Esophagus squamous epithelium (tissue), 5 donors: ENCODE results near the gene CDKN1B. TPM values are rescaled to one million over a fixed set of nuclear protein-coding genes. Genes with fewer than 3 reads are reported as not detected.

Source experiments
- DNase-seq: peaks from one replicate; lab custom pipeline; 2025; lab: John Stamatoyannopoulos, UW
- H3K27ac ChIP-seq, 4 donors: fragments of 200-600 bp; sonication (generic); one replicate each; pipeline ENCODE4 v1.5.1; 2016 to 2019; ENCODE audit warnings: mild to moderate bottlenecking in 1 of 4
- H3K27me3 ChIP-seq, 4 donors: fragments of 200-600 bp; sonication (generic); 1 replicate in 3 of 4; 2 replicates in 1 of 4; pipeline versions ENCODE4 v1.5.1 to v1.6.0; 2017 to 2021; ENCODE audit warnings: antibody characterized with exemption in 1 of 4
- H3K36me3 ChIP-seq, 3 donors: fragments of 200-600 bp; sonication (generic); one replicate each; pipeline ENCODE4 v1.5.1; 2016 to 2019
- H3K4me1 ChIP-seq, 3 donors: fragments of 200-600 bp; sonication (generic); one replicate each; pipeline ENCODE4 v1.5.1; 2017 to 2019
- H3K4me3 ChIP-seq, 4 donors: fragments of 200-600 bp; sonication (generic); 1 replicate in 3 of 4; 2 replicates in 1 of 4; pipeline ENCODE4 v1.5.1; 2016 to 2019; ENCODE audit warnings: mild to moderate bottlenecking in 2 of 4, moderate library complexity in 1 of 4
- H3K9me3 ChIP-seq, 3 donors: fragments of 200-600 bp; sonication (generic); one replicate each; pipeline ENCODE4 v1.5.1; 2016 to 2019
- POLR2A ChIP-seq, 4 donors: fragments of 450-650 bp; IDR thresholded peaks; one replicate each; pipeline ENCODE4 v1.6.1; 2017; ENCODE audit warnings: antibody characterized with exemption in 4 of 4, mild to moderate bottlenecking in 4 of 4, moderate library complexity in 3 of 4
- WGBS, 2 donors: methylation state at CpG; one replicate each; pipeline ENCODE4 v1.1.5; 2018; 5-methylcytosine and 5-hydroxymethylcytosine counted together
- intact Hi-C: fragments of 100-400 bp; cut with DNase I; formaldehyde crosslinking; loops from one replicate; pipeline ENCODE4 v1.15.0; 2022
- total RNA-seq, 4 donors: library from RNA; depleted of rRNA; stranded (reverse); fragments of >200 nt; gene quantifications; one replicate each; pipeline ENCODE4 v1.1.0, GENCODE V29; 2016
- TF ChIP-seq, protein P1 (sequence below), 6 experiments: fragments of 450-650 bp in 4 of 6; fragments of 200-600 bp in 2 of 6; sonication (generic) in 2 of 6; IDR thresholded peaks; one replicate each; pipeline ENCODE4 v1.5.1; 2016 to 2019; ENCODE audit warnings: antibody characterized with exemption in 6 of 6, mild to moderate bottlenecking in 4 of 6, moderate library complexity in 4 of 6
- donor health status: DM: yes; HTN: yes; CAD: no.

The CDKN1B gene
- total RNA-seq, 4 donors from 2014 or later = 17.3 to 48.1 (median 30.5) TPM

DNA sequence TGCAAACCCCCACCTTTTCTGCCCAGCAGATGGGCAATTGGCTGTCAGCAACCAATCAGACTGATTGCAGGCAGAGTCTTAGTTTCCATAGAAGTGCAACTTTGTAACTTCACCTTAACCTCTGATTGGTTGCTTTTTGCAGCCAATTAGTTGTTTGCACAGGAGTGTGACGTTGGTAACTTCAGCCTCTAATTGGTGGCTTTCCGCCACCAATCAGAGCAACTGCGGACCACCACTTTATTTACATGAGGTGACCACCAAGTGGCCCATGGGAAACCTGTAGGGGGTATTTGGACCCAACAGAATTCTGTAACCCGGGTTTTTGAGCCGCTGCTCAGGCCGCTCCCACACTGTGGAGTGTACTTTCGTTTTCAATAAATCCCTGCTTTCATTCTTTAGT lies 32.3 kb downstream of the CDKN1B start:
- no peaks in the 10 kb centered on the region for H3K36me3 ChIP-seq
- 51 to 64% methylated on average over 7 of the region's 7 CpGs for WGBS, 2 donors
- peaks cover 0 to 36% (median 0%) of the 10 kb centered on the region in 3 donors for H3K4me1 ChIP-seq
- DNase-seq = no peak
- H3K27ac ChIP-seq = peak overlapping the region; percentile 51 to 85 (median 78)
- intact Hi-C loops = no loop called here
- H3K4me3 ChIP-seq = peak overlapping the region; percentile 37 to 64 (median 50)
- H3K27me3 ChIP-seq = no peaks in the 10 kb centered on the region
- no peaks in the 10 kb centered on the region for H3K9me3 ChIP-seq
- no peak for TF ChIP-seq POLR2A (IDR thresholded peaks at IDR 0.05)
- TF ChIP-seq, protein P1, sequence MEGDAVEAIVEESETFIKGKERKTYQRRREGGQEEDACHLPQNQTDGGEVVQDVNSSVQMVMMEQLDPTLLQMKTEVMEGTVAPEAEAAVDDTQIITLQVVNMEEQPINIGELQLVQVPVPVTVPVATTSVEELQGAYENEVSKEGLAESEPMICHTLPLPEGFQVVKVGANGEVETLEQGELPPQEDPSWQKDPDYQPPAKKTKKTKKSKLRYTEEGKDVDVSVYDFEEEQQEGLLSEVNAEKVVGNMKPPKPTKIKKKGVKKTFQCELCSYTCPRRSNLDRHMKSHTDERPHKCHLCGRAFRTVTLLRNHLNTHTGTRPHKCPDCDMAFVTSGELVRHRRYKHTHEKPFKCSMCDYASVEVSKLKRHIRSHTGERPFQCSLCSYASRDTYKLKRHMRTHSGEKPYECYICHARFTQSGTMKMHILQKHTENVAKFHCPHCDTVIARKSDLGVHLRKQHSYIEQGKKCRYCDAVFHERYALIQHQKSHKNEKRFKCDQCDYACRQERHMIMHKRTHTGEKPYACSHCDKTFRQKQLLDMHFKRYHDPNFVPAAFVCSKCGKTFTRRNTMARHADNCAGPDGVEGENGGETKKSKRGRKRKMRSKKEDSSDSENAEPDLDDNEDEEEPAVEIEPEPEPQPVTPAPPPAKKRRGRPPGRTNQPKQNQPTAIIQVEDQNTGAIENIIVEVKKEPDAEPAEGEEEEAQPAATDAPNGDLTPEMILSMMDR (IDR thresholded peaks at IDR 0.05) = no peak

DNA sequence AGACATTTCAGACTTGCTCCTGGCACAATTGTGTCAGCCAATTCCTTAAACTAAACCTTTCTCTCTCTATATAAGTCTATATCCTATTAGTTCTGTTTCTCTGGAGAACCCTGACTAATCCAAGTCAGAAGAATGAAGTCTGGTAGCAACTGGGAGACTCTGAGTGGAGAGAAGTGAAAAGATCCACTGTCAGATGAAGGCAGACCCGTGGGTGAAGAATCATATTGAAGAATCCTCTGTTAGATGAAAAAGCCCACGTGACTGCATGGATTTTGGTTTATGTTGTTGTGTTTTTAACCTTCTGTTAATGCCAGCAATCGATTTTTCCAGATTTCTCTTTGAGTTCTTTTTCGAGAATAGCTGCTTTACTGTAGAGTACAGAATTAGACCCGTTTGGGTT lies 38.8 kb downstream of the CDKN1B start:
- Histone ChIP-seq H3K27me3 (no peaks in the 10 kb centered on the region), H3K4me3 (no peak overlapping the region), H3K9me3 (no peaks in the 10 kb centered on the region), H3K27ac (no peak overlapping the region), H3K36me3 (no peaks in the 10 kb centered on the region), H3K4me1 (no peaks in the 10 kb centered on the region)
- no peak for DNase-seq
- intact Hi-C loops = no loop called here
- WGBS, 2 donors = 78 to 84% methylated on average over 5 of the region's 5 CpGs
- no peak for TF ChIP-seq POLR2A (IDR thresholded peaks at IDR 0.05)
- TF ChIP-seq, protein P1 (IDR thresholded peaks at IDR 0.05) = no peak

DNA sequence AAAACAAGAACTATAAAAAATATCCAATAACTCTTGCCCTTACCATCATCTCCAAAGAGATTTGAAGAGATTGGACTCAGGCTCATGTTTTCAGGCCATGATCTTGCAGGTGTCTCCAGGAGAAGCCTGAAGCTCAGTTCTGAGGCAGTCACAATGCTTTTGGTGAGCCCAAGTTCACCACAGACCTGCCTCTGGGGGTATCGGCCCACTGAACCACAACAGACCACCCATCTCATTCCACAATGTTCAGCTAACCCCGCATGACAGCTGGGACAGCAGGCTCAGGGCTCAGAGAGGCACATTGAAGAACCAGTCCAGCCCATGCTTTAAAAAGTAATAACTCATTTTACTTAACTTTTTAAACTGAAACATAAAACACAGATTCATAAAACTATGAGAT lies 40.0 kb downstream of the CDKN1B start:
- TF ChIP-seq POLR2A (IDR thresholded peaks at IDR 0.05) = no peak
- TF ChIP-seq, protein P1 (IDR thresholded peaks at IDR 0.05) = no peak

DNA sequence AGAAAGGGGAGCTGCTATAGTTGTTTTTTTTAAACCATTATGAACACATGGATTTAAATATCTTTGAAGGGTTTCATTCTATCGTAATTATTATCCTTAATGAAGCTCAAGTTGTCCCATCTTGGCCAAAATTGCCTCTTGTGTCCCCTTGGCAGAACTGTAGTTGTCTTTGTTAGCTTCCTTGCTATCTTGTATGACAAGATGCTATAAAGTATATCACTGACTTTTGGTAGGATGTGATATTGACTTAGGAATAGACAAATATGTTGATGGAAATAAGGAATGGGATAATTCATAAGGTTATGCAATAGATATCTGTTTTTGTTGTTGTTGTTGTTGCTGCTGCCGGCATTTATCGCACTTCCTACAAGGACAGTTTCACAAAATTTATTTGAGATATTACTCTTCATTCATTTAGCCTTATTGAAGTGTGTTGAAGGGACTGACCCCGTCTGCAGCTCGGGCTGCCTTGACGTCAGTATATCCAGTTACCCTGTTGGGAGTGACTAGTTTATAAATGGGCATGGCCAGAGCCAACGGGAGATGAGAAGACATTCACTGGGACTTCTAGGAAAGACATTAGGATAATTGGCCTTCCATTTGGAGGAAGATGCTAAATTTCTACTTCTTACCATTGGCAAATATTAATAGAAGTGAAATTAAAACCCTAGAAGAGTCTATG lies 42.2 kb downstream of the CDKN1B start:
- no peak for DNase-seq
- intact Hi-C loops = no loop called here
- Histone ChIP-seq H3K27ac (no peak overlapping the region), H3K4me1 (no peaks in the 10 kb centered on the region), H3K4me3 (no peak overlapping the region), H3K36me3 (no peaks in the 10 kb centered on the region), H3K9me3 (no peaks in the 10 kb centered on the region), H3K27me3 (no peaks in the 10 kb centered on the region)
- 93 to 96% methylated on average over 7 of the region's 7 CpGs for WGBS, 2 donors
- TF ChIP-seq, protein P1 (IDR thresholded peaks at IDR 0.05) = no peak
- TF ChIP-seq POLR2A (IDR thresholded peaks at IDR 0.05) = no peak

More for the DNA sequence above, 40.0 kb downstream of the CDKN1B start:
- no peaks in the 10 kb centered on the region for H3K27me3 ChIP-seq
- WGBS, 2 donors = 76 to 89% methylated on average over 2 of the region's 2 CpGs
- intact Hi-C loops = no loop called here
- no peak for DNase-seq
- no peak overlapping the region for H3K4me3 ChIP-seq
- no peaks in the 10 kb centered on the region for H3K4me1 ChIP-seq
- no peaks in the 10 kb centered on the region for H3K36me3 ChIP-seq
- H3K9me3 ChIP-seq = no peaks in the 10 kb centered on the region
- no peak overlapping the region for H3K27ac ChIP-seq

DNA sequence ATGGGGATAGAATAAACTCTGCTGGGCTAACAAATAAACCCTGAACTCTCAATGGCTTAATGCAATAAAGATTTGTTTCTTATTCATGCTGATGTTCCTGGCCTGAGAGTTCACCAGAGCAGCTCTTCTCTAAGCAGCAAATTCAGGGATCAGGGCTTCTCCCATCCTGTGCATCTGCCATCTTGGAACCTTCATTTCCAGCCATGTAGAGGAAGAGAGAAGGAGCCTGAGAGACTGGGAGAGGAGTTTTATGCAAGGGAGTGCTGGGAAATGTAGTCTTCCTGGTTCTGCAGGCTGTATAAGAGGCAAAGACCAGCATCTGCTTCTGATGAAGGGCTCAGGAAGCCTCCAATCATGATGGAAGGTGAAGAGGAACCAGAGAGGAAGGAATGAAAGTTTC lies 47.7 kb downstream of the CDKN1B start:
- Histone ChIP-seq H3K4me3 (no peak overlapping the region), H3K4me1 (no peaks in the 10 kb centered on the region), H3K27me3 (no peaks in the 10 kb centered on the region), H3K36me3 (no peaks in the 10 kb centered on the region), H3K9me3 (no peaks in the 10 kb centered on the region), H3K27ac (no peak overlapping the region)
- no peak for DNase-seq
- intact Hi-C loops = no loop called here
- TF ChIP-seq POLR2A (IDR thresholded peaks at IDR 0.05) = no peak
- TF ChIP-seq, protein P1 (IDR thresholded peaks at IDR 0.05) = no peak
